HEK293 (cell line): ENCODE results near the gene XIRP2.
A peak's percentile ranks its signal among the peaks of the same experiment; 100 is the strongest.
"Not testable (repeated sequence)": the region's sequence is repeated elsewhere in the genome, so short reads cannot be mapped to it uniquely, and the experiment has no call there.

Experiments
- CTCF ChIA-PET: fragments of 350-600 bp; formaldehyde crosslinking; extraction: SDS; loops from one replicate; lab custom pipeline; 2021; ENCODE audit warnings: antibody characterized with exemption; lab: Yijun Ruan, JAX
- POLR2A ChIA-PET: fragments of 300-600 bp; formaldehyde crosslinking; extraction: SDS; loops from one replicate; lab custom pipeline; 2020; ENCODE audit warnings: antibody characterized with exemption, inconsistent platforms; lab: Yijun Ruan, JAX
- H3K27ac ChIP-seq: fragments of 200-500 bp; sonication (Bioruptor generic); 2 replicates; pipeline ENCODE4 v1.5.1; 2014; ENCODE audit warnings: low read depth, low read length, control low read depth, inconsistent platforms; ENCODE audit errors: extremely low read depth
- H3K36me3 ChIP-seq, 2 experiments: fragments of 200-500 bp in 1 of 2; sonication (Bioruptor generic) in 1 of 2; 1 replicate in 1 of 2; 2 replicates in 1 of 2; pipeline ENCODE4 v1.5.1; 2014 to 2017; ENCODE audit warnings: inconsistent platforms in 2 of 2, low read length in 2 of 2; ENCODE audit not compliant: control insufficient read depth in 2 of 2, insufficient read depth in 1 of 2
- H3K4me1 ChIP-seq: fragments of 200-500 bp; sonication (Bioruptor generic); 2 replicates; pipeline ENCODE4 v1.5.1; 2014; ENCODE audit warnings: mild to moderate bottlenecking, low read length, inconsistent platforms; ENCODE audit not compliant: control insufficient read depth, insufficient read depth
- H3K4me3 ChIP-seq: 2 replicates; pipeline ENCODE4 v1.5.1; 2011; ENCODE audit warnings: low read depth, mild to moderate bottlenecking, control low read depth, low read length, moderate library complexity
- H3K9me3 ChIP-seq: fragments of 200-500 bp; sonication (Bioruptor generic); 2 replicates; pipeline ENCODE4 v1.5.1; 2014; ENCODE audit warnings: low read depth, low read length, inconsistent platforms; ENCODE audit not compliant: control insufficient read depth, insufficient read depth
- KLF9 ChIP-seq: fragments of 450-650 bp; formaldehyde crosslinking; IDR thresholded peaks from 2 replicates; pipeline ENCODE4 v1.5.1; 2016; ENCODE audit warnings: missing biosample characterization, missing genetic modification characterization, low read depth
- PRDM1 ChIP-seq: fragments of 450-650 bp; formaldehyde crosslinking; IDR thresholded peaks from 2 replicates; pipeline ENCODE4; 2016; ENCODE audit warnings: missing biosample characterization, missing genetic modification characterization
- PRDM2 ChIP-seq: fragments of 450-650 bp; formaldehyde crosslinking; IDR thresholded peaks from 2 replicates; pipeline ENCODE4 v1.5.1; 2016; ENCODE audit warnings: missing biosample characterization, missing genetic modification characterization, borderline replicate concordance
- SCRT1 ChIP-seq: fragments of 450-650 bp; formaldehyde crosslinking; IDR thresholded peaks from 2 replicates; pipeline ENCODE4 v1.5.1; 2016; ENCODE audit warnings: missing biosample characterization, missing genetic modification characterization, borderline replicate concordance
- TCF7L2 ChIP-seq: IDR thresholded peaks from 2 replicates; pipeline ENCODE4 v1.6.1; 2011; ENCODE audit warnings: low read depth, mild to moderate bottlenecking, inconsistent platforms, low read length, moderate library complexity, borderline replicate concordance
- ZBTB20 ChIP-seq: fragments of 450-650 bp; formaldehyde crosslinking; IDR thresholded peaks from 2 replicates; pipeline ENCODE4 v1.5.1; 2016; ENCODE audit warnings: missing biosample characterization, missing genetic modification characterization
- ZBTB48 ChIP-seq: fragments of 450-650 bp; formaldehyde crosslinking; IDR thresholded peaks from 2 replicates; pipeline ENCODE4 v1.5.1; 2016; ENCODE audit warnings: missing biosample characterization, missing genetic modification characterization
- ZBTB49 ChIP-seq: fragments of 450-650 bp; formaldehyde crosslinking; IDR thresholded peaks from 2 replicates; pipeline ENCODE4 v1.5.1; 2016; ENCODE audit warnings: missing biosample characterization, missing genetic modification characterization, low read depth
- ZNF10 ChIP-seq: fragments of 450-650 bp; formaldehyde crosslinking; IDR thresholded peaks from 2 replicates; pipeline ENCODE4 v1.5.1; 2017; ENCODE audit warnings: missing biosample characterization, missing genetic modification characterization
- ZNF121 ChIP-seq: fragments of 450-650 bp; formaldehyde crosslinking; IDR thresholded peaks from 2 replicates; pipeline ENCODE4 v1.5.1; 2016; ENCODE audit warnings: missing biosample characterization, missing genetic modification characterization
- ZNF146 ChIP-seq: fragments of 450-650 bp; formaldehyde crosslinking; IDR thresholded peaks from 2 replicates; pipeline ENCODE4 v1.5.1; 2016; ENCODE audit warnings: missing biosample characterization, missing genetic modification characterization
- ZNF175 ChIP-seq: fragments of 450-650 bp; formaldehyde crosslinking; IDR thresholded peaks from 2 replicates; pipeline ENCODE4 v1.5.1; 2016; ENCODE audit warnings: missing biosample characterization, missing genetic modification characterization
- ZNF202 ChIP-seq: fragments of 450-650 bp; formaldehyde crosslinking; IDR thresholded peaks from 2 replicates; pipeline ENCODE4 v1.5.1; 2016; ENCODE audit warnings: missing biosample characterization, missing genetic modification characterization, borderline replicate concordance
- ZNF335 ChIP-seq: fragments of 450-650 bp; formaldehyde crosslinking; conservative IDR thresholded peaks from 2 replicates; pipeline ENCODE4 v1.5.1; 2016; ENCODE audit warnings: missing biosample characterization, missing genetic modification characterization
- ZNF473 ChIP-seq: fragments of 450-650 bp; formaldehyde crosslinking; IDR thresholded peaks from 2 replicates; pipeline ENCODE4 v1.5.1; 2017; ENCODE audit warnings: missing biosample characterization, missing genetic modification characterization
- ZNF514 ChIP-seq: fragments of 450-650 bp; formaldehyde crosslinking; IDR thresholded peaks from 2 replicates; pipeline ENCODE4 v1.5.1; 2016; ENCODE audit warnings: missing biosample characterization, missing genetic modification characterization
- ZNF707 ChIP-seq: fragments of 450-650 bp; formaldehyde crosslinking; IDR thresholded peaks from 2 replicates; pipeline ENCODE4 v1.5.1; 2016; ENCODE audit warnings: missing biosample characterization, missing genetic modification characterization
- ZNF830 ChIP-seq: fragments of 450-650 bp; IDR thresholded peaks from 2 replicates; pipeline ENCODE4 v1.5.0; 2018; ENCODE audit warnings: missing biosample characterization, missing genetic modification characterization, low read depth, mild to moderate bottlenecking, moderate library complexity
- ZSCAN30 ChIP-seq: fragments of 450-650 bp; IDR thresholded peaks from 2 replicates; pipeline ENCODE4 v1.5.1; 2018; ENCODE audit warnings: missing biosample characterization, mild to moderate bottlenecking, missing genetic modification characterization, moderate library complexity

Gene XIRP2

GRCh38 chr2:167018590-167018989 is 130.3 kb downstream of the XIRP2 start (continued):
- no peak for TF ChIP-seq ZNF335
- TF ChIP-seq ZNF175 (tag by site-specific recombination), result no peak
- no peak for TF ChIP-seq ZNF10 (tag by site-specific recombination)
- no peak for TF ChIP-seq ZNF830 (tag by site-specific recombination)
- no peak for TF ChIP-seq ZSCAN30 (tag by site-specific recombination)
- TF ChIP-seq ZBTB48 (tag by site-specific recombination), result no peak
- no peak for TF ChIP-seq ZNF514 (tag by site-specific recombination)

GRCh38 chr2:167028503-167028902 is 140.2 kb downstream of the XIRP2 start:
- H3K4me3 ChIP-seq, result no peak overlapping the region
- CTCF ChIA-PET, result interaction anchor here (0.6 kb wide), 1 partner anchor 491 kb away, joined by 4 read pairs; no protein-coding TSS in a partner anchor
- H3K36me3 ChIP-seq, result no peaks in the 10 kb centered on the region
- POLR2A ChIA-PET, result no interaction called here
- no peak overlapping the region for H3K27ac ChIP-seq
- H3K9me3 ChIP-seq, result no peaks in the 10 kb centered on the region
- no peaks in the 10 kb centered on the region for H3K4me1 ChIP-seq
- TF ChIP-seq PRDM1 (tag by site-specific recombination), result no peak
- TF ChIP-seq TCF7L2, result no peak
- no peak for TF ChIP-seq ZNF473 (tag by site-specific recombination)
- TF ChIP-seq ZNF121 (tag by site-specific recombination), result no peak
- no peak for TF ChIP-seq ZBTB20 (tag by site-specific recombination)

- H3K9me3 ChIP-seq, H3K36me3 ChIP-seq, H3K4me3 ChIP-seq, H3K4me1 ChIP-seq, H3K27ac ChIP-seq, POLR2A ChIA-PET: not testable (repeated sequence)
- TF ChIP-seq ZNF707 (tag by site-specific recombination), result peak; percentile 67; the same call in 1 of the 2 replicates
- CTCF ChIA-PET, result interaction anchor here (0.6 kb wide), 3 partner anchors 129 to 1731 kb away, joined by 3 to 4 read pairs (median 4); no protein-coding TSS in a partner anchor
Measured at GRCh38 chr2:167034976-167035375, 146.7 kb downstream of the XIRP2 start.

GRCh38 chr2:167048829-167049228 is 160.5 kb downstream of the XIRP2 start:
- ChIA-PET POLR2A (interaction anchor here (0.7 kb wide), 1 partner anchor 483 kb away, joined by 3 read pairs; no protein-coding TSS in a partner anchor), CTCF (no interaction called here)
- H3K36me3 ChIP-seq, result no peaks in the 10 kb centered on the region
- H3K27ac ChIP-seq, result no peak overlapping the region
- no peaks in the 10 kb centered on the region for H3K4me1 ChIP-seq
- TF ChIP-seq SCRT1 (tag by site-specific recombination) (no peak), KLF9 (no peak), ZNF146 (tag by site-specific recombination) (no peak)
- H3K4me3 ChIP-seq, result no peak overlapping the region
- no peaks in the 10 kb centered on the region for H3K9me3 ChIP-seq

- H3K27ac ChIP-seq, result no peak overlapping the region
- no peaks in the 10 kb centered on the region for H3K36me3 ChIP-seq
- H3K4me1 ChIP-seq, result no peaks in the 10 kb centered on the region
- ChIA-PET POLR2A (no interaction called here), CTCF (no interaction called here)
- H3K4me3 ChIP-seq, result no peak overlapping the region
- no peaks in the 10 kb centered on the region for H3K9me3 ChIP-seq
- TF ChIP-seq ZBTB49 (tag by site-specific recombination) (no peak), PRDM2 (tag by site-specific recombination) (no peak), ZNF202 (tag by site-specific recombination) (no peak), SCRT1 (tag by site-specific recombination) (no peak)
Measured at GRCh38 chr2:167049659-167050058, 161.4 kb downstream of the XIRP2 start.
